ENCODE measurements around the gene TPT1.

The TPT1 gene

GRCh38 chr13:45316996-45317395, 24.0 kb downstream of the TPT1 start:
- DNase-seq: no peak
- TF ChIP-seq CTCF (IDR thresholded peaks at IDR 0.05; ENCODE audit: borderline replicate concordance, extremely low read depth, low read length, poor library complexity, severe bottlenecking): no peak
- TF ChIP-seq EZH2 (IDR thresholded peaks at IDR 0.05; ENCODE audit: borderline replicate concordance, low read depth, low read length, severe bottlenecking): no peak
- ATAC-seq (ENCODE audit: insufficient read depth, low read depth): no peak
- H3K4me2 ChIP-seq (ENCODE audit: insufficient read depth, low read length): no peak overlapping the region
- H3K4me3 ChIP-seq (ENCODE audit: low read depth in 1 of 2, low read length in 2 of 2): no peak overlapping the region
- no peaks in the 10 kb centered on the region for H3K36me3 ChIP-seq (ENCODE audit: insufficient read depth, low read length)
- H3K9me3 ChIP-seq (ENCODE audit: insufficient read depth, low read length, severe bottlenecking): no peaks in the 10 kb centered on the region
- no peak overlapping the region for H2AFZ ChIP-seq (ENCODE audit: low read depth, low read length)
- H3K4me1 ChIP-seq (ENCODE audit: insufficient read depth, low read length): no peaks in the 10 kb centered on the region
- no peaks in the 10 kb centered on the region for H4K20me1 ChIP-seq (ENCODE audit: insufficient read depth, low read length)
- no peak overlapping the region for H3K9ac ChIP-seq (ENCODE audit: low read depth, low read length)
- no peak overlapping the region for H3K27ac ChIP-seq (ENCODE audit: low read length)
- no peaks in the 10 kb centered on the region for H3K27me3 ChIP-seq (ENCODE audit: insufficient read depth, low read length, poor library complexity)
- H3K79me2 ChIP-seq (ENCODE audit: insufficient read depth, low read length): no peaks in the 10 kb centered on the region

- no peak overlapping the region for H3K27ac ChIP-seq (ENCODE audit: low read length)
- no peak overlapping the region for H2AFZ ChIP-seq (ENCODE audit: low read depth, low read length)
- H3K36me3 ChIP-seq (ENCODE audit: insufficient read depth, low read length): no peaks in the 10 kb centered on the region
- H3K4me3 ChIP-seq (ENCODE audit: low read depth in 1 of 2, low read length in 2 of 2): no peak overlapping the region
- ATAC-seq (ENCODE audit: insufficient read depth, low read depth) (no peak), DNase-seq (no peak)
- H3K4me1 ChIP-seq (ENCODE audit: insufficient read depth, low read length): peaks cover 1% of the 10 kb centered on the region; the same call in 1 of the 2 replicates
- no peaks in the 10 kb centered on the region for H3K79me2 ChIP-seq (ENCODE audit: insufficient read depth, low read length)
- H4K20me1 ChIP-seq (ENCODE audit: insufficient read depth, low read length): no peaks in the 10 kb centered on the region
- no peak overlapping the region for H3K9ac ChIP-seq (ENCODE audit: low read depth, low read length)
- no peak overlapping the region for H3K4me2 ChIP-seq (ENCODE audit: insufficient read depth, low read length)
- H3K9me3 ChIP-seq (ENCODE audit: insufficient read depth, low read length, severe bottlenecking): no peaks in the 10 kb centered on the region
- TF ChIP-seq EZH2 (IDR thresholded peaks at IDR 0.05; ENCODE audit: borderline replicate concordance, low read depth, low read length, severe bottlenecking) (no peak), CTCF (IDR thresholded peaks at IDR 0.05; ENCODE audit: borderline replicate concordance, extremely low read depth, low read length, poor library complexity, severe bottlenecking) (no peak)
- no peaks in the 10 kb centered on the region for H3K27me3 ChIP-seq (ENCODE audit: insufficient read depth, low read length, poor library complexity)
These were observed 24.6 kb downstream of the TPT1 start for GRCh38 chr13:45316338-45316737.

- H3K79me2 ChIP-seq (ENCODE audit: insufficient read depth, low read length): no peaks in the 10 kb centered on the region
- H3K36me3 ChIP-seq (ENCODE audit: insufficient read depth, low read length): no peaks in the 10 kb centered on the region
- TF ChIP-seq EZH2 (IDR thresholded peaks at IDR 0.05; ENCODE audit: borderline replicate concordance, low read depth, low read length, severe bottlenecking): no peak
- no peak overlapping the region for H2AFZ ChIP-seq (ENCODE audit: low read depth, low read length)
- no peaks in the 10 kb centered on the region for H4K20me1 ChIP-seq (ENCODE audit: insufficient read depth, low read length)
- no peak overlapping the region for H3K9ac ChIP-seq (ENCODE audit: low read depth, low read length)
- no peaks in the 10 kb centered on the region for H3K9me3 ChIP-seq (ENCODE audit: insufficient read depth, low read length, severe bottlenecking)
- peaks cover 6% of the 10 kb centered on the region; the same call in 1 of the 2 replicates for H3K4me1 ChIP-seq (ENCODE audit: insufficient read depth, low read length)
- no peaks in the 10 kb centered on the region for H3K27me3 ChIP-seq (ENCODE audit: insufficient read depth, low read length, poor library complexity)
- H3K27ac ChIP-seq (ENCODE audit: low read length): no peak overlapping the region
- H3K4me2 ChIP-seq (ENCODE audit: insufficient read depth, low read length): no peak overlapping the region
- ATAC-seq (ENCODE audit: insufficient read depth, low read depth) (no peak), DNase-seq (no peak)
- no peak overlapping the region for H3K4me3 ChIP-seq (ENCODE audit: low read depth in 1 of 2, low read length in 2 of 2)
These were observed 25.3 kb downstream of the TPT1 start for GRCh38 chr13:45315520-45316167.

- ATAC-seq (ENCODE audit: insufficient read depth, low read depth) (no peak), DNase-seq (no peak)
- Histone ChIP-seq H2AFZ (ENCODE audit: low read depth, low read length) (no peak overlapping the region), H4K20me1 (ENCODE audit: insufficient read depth, low read length) (no peaks in the 10 kb centered on the region), H3K27ac (ENCODE audit: low read length) (no peak overlapping the region), H3K9me3 (ENCODE audit: insufficient read depth, low read length, severe bottlenecking) (no peaks in the 10 kb centered on the region), H3K79me2 (ENCODE audit: insufficient read depth, low read length) (no peaks in the 10 kb centered on the region), H3K9ac (ENCODE audit: low read depth, low read length) (no peak overlapping the region), H3K4me3 (ENCODE audit: low read depth in 1 of 2, low read length in 2 of 2) (no peak overlapping the region), H3K4me1 (ENCODE audit: insufficient read depth, low read length) (peaks cover 6% of the 10 kb centered on the region; the same call in 1 of the 2 replicates), H3K4me2 (ENCODE audit: insufficient read depth, low read length) (no peak overlapping the region), H3K27me3 (ENCODE audit: insufficient read depth, low read length, poor library complexity) (no peaks in the 10 kb centered on the region), H3K36me3 (ENCODE audit: insufficient read depth, low read length) (no peaks in the 10 kb centered on the region)
- TF ChIP-seq CTCF (IDR thresholded peaks at IDR 0.05; ENCODE audit: borderline replicate concordance, extremely low read depth, low read length, poor library complexity, severe bottlenecking) (no peak), EZH2 (IDR thresholded peaks at IDR 0.05; ENCODE audit: borderline replicate concordance, low read depth, low read length, severe bottlenecking) (no peak)
These were observed 26.2 kb downstream of the TPT1 start for GRCh38 chr13:45314822-45315221.

Measured in DND-41 (cell line).